Stimulated activated CD4-positive, alpha-beta T cell treated with anti-CD3 and anti-CD28 coated beads, Interleukin-2, amount 100 ng/mL, for 4 hours (primary cell): ENCODE results near the gene PAM.

ENCODE experiments used
- DNase-seq: peaks from one replicate; pipeline ENCODE4 v3.0.0-alpha.2; 2020; ENCODE audit warnings: low read depth

Gene PAM

GRCh38 chr5:102860035-102860434 lies 104.9 kb downstream of the PAM start:
- DNase-seq: no peak

DNA sequence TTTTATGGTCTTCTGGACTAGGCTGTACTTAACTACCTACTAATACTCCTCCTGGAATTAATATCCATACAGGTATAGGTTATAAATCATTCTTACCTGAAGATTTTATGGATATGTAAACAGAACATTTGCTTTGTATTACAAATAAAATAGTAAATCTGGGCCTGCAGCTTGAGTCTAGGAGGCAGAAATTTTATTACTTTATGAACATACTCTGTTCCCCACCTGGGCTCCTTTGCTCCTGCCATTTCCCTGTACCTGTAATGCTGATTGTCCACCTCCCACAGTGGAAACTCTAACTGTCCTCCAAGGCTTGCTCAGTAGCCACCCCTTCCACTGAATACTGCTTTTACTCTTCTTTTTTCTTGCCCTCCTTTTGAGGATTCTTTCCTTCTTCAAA lies 108.0 kb downstream of the PAM start:
- no peak for DNase-seq

- no peak for DNase-seq
Observed at GRCh38 chr5:102863764-102864560, 108.9 kb downstream of the PAM start.

GRCh38 chr5:102865171-102865509 lies 110.0 kb downstream of the PAM start:
- DNase-seq: no peak

DNA sequence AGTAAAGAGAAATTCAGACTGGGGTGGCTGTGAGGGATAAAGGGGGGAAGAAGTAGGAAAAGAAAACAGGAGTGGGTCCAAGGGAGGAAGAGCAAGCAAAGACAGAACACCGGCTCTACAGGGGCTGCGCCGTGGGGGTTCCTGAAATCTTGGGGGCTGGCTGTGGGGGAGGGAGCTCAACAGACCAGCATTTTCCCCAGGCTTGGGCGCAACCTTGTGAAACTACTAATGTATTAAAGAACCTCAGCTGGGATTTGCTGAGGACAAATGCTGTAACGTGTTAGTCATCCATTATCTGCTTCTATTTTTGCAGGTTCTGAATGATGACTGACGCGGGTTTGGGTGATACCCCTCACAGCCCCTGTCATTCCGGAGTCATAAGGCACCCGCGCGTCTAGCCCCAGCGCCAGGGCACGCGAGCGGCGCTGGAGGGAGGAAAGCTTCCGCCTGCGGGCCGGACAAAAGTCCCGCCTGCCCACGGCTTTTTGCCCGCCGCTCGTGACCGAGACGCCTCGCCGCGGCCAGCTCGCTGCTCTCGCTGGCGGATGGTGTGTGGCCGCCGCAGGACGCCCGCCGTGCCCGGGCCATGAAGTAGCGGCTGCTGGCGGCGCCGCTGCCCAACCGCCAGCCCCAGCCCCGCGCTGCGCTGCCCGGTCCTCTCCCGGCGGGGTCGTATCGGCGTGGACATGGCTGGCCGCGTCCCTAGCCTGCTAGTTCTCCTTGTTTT lies 110.6 kb downstream of the PAM start:
- DNase-seq: no peak

GRCh38 chr5:102866237-102866600 lies 111.1 kb downstream of the PAM start:
- no peak for DNase-seq

- DNase-seq: no peak
Observed at GRCh38 chr5:102867992-102868662, 113.0 kb downstream of the PAM start.

GRCh38 chr5:102869230-102869629 lies 114.1 kb downstream of the PAM start:
- no peak for DNase-seq

- DNase-seq: no peak
Observed at GRCh38 chr5:102873379-102873932, 118.4 kb downstream of the PAM start.

GRCh38 chr5:102874054-102874453 lies 118.9 kb downstream of the PAM start:
- DNase-seq: no peak

- DNase-seq: no peak
Observed at GRCh38 chr5:102875721-102876123, 120.6 kb downstream of the PAM start.

GRCh38 chr5:102876610-102877009 lies 121.5 kb downstream of the PAM start:
- no peak for DNase-seq

DNA sequence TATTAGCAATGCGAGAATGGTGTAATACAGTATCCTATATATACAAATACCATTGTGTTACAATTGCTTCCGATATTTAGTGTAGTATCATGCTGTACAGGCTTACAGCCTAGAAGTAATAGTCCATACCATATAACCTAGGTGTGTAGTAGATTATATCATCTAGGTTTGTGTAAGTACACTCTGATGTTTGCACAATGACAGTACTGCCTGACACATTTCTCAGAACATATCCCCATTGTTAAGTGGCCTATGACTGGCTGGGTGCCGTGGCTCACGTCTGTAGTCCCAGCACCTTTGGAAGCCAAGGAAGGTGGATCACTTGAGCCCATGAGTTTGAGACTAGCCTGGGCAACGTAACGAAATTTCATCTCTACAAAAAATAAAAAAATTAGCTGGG lies 124.6 kb downstream of the PAM start:
- DNase-seq: no peak

DNA sequence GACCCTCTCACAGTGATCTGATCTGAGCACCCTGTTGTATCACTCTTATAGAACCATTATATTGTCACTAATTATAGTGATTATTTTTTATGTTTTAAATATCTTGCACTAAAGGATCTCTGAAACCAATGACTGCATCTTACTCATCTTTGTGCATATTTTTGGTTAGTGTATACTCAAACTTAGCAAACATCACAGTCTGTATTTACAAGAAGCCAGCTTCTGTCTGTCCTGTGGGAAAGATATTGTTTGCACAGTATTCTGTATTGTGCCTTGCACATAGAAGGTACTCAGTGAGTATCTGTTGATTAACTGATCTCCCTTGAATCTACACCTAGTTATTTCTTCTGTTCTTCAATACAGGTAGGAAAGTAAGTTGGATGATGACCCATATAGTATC lies 131.5 kb downstream of the PAM start:
- no peak for DNase-seq

DNA sequence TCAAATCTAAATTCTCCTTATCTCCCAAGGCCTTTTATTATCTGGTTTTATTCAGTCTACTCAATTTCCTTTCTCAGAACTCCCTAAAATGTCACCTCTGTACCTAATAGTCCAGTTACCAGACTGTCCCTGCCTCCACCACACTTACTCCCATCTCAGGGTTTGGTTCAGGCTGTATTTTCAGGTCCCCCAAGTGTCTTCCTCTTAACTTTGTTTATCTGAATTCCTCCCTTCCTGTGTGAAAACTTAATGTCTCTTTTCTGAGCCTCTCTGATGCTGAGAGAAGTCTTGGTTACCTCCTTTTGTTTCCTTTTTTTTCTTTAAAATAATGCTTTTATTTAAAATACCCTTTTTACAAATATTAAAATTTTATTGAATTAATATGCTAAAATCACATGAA lies 133.4 kb downstream of the PAM start:
- DNase-seq: no peak

GRCh38 chr5:102889033-102889432 lies 133.9 kb downstream of the PAM start:
- DNase-seq: no peak

- no peak for DNase-seq
Observed at GRCh38 chr5:102890133-102890532, 135.0 kb downstream of the PAM start.

DNA sequence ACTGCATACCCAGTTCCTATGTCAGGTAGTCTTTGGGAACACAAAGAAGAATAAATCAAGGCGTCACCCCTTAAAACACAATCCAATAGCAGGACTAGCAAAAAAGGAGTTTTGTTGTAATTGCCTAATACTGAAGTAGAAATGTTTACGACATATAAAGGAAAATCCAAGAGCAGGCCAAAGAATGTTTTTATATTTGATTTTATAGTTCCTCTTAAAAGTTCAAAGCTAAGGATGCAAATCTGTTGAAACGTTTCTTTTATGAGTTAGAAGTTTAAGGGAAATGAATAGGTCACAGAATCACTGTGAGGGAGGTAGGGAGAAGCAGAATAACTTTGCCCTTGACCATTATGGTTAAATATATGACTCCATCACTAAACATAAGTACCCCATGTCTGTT lies 136.1 kb downstream of the PAM start:
- no peak for DNase-seq

DNA sequence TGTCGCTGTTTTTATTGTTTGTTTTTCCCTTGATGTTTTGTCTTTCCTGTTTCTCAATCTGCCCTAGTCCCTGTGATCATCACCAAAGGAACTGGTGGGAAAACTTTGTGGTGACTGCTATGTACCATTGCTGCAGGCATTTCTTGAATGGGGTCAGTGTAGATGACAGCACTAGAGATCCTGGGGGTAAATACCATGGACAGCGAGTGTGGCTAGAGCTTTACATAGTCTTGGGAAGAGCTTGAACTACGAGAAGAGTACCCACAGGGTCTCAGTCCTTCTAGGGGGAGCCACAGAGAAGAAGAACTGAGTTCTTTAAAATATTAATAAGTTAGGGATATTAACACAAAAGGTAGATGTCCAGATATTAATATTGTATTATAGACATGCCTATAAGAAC lies 138.8 kb downstream of the PAM start:
- no peak for DNase-seq

GRCh38 chr5:102895234-102895633 lies 140.1 kb downstream of the PAM start:
- no peak for DNase-seq

DNA sequence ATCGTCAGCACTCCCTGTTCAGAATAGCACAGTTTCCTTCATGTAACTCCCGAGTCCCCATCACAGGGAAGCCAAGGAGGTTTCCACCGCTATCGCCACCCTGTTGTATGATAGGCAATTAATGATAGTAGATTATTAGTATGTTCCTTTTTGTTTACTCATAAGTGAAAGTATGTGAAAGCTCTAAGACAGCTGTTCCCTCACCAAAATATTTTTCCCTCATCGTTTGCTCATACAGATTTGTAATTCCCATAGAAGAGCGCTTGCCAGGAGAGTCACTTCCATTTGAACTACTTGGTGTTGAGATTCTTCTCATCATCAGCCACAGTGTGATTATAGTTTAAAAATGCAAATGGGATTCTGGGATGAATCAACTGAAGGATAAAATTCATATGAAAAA lies 140.9 kb downstream of the PAM start:
- DNase-seq: no peak

- no peak for DNase-seq
Observed at GRCh38 chr5:102901424-102902134, 146.5 kb downstream of the PAM start.

DNA sequence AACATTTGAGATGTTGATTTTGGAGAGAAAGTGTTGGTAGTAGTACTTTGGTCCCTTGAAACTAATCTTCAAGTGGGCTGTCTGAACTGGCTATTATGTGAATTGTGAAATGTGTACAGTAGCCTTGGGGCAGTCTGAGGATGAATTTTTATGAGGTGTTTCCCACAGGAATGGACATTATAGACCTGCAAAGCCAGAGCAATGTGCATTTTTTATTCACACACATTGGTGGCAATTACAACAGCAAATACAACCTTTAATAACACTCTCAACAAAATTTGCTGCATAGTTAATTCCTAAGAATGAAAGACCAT lies 147.0 kb downstream of the PAM start:
- no peak for DNase-seq
